OCI-LY1 (cell line): ENCODE measurements around the gene GIMAP7.

Source experiments
- CTCF ChIP-seq: fragments of 200-600 bp; sonication (generic), shearing (Covaris generic); IDR thresholded peaks from 2 replicates; pipeline ENCODE4 v1.5.1; 2017; ENCODE audit warnings: mild to moderate bottlenecking, antibody characterized with exemption, low read length, moderate library complexity, mixed read lengths
- EZH2 ChIP-seq: fragments of 200-600 bp; sonication (generic), shearing (Covaris generic); IDR thresholded peaks from 2 replicates; pipeline ENCODE4 v1.8.0; 2017; ENCODE audit warnings: borderline replicate concordance, mixed run types, mild to moderate bottlenecking, antibody characterized with exemption, low read length, moderate library complexity, mixed read lengths

- TF ChIP-seq CTCF (no peak), EZH2 (no peak)
Observed at GRCh38 chr7:150560486-150560885, 45.8 kb downstream of the GIMAP7 start.
